Measurements from ENCODE around the gene IRF3. TPM values are rescaled to one million over a fixed set of nuclear protein-coding genes. Genes with fewer than 3 reads are reported as not detected.
A peak's percentile ranks its signal among the peaks of the same experiment; 100 is the strongest.

IRF3 gene
- total RNA-seq, 1 donor from 2014 or later: 29.5 TPM

DNA sequence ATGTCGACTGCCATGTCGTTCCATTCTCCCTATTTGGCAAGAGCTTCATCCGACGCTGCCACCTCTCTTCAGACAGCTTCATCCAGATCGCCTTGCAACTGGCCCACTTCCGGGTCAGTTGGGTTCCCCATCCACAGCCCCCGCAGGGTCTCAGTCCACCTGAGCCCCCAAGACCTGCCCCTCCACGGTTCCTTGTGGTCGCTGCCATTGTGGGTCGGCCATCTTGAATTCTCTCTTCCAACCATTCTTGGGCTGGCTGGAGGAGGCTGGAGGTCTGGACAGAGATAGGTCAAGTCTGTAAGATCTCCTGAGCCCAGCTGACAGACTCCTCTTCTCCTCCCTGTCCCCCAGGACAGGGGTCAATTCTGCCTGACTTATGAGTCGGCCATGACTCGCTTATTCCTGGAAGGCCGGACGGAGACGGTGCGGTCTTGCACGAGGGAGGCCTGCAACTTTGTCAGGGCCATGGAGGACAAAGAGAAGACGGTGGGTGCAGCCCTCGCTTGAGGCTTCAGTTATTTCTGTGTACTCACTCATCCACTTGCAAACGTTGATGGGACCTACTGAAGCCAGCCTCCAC lies 44.8 kb upstream of the IRF3 start:
- Mint-ChIP-seq H3K4me1 (peaks cover 4% of the 10 kb centered on the region), H3K27ac (peak overlapping the region; percentile 12), H3K9me3 (peaks cover 3% of the 10 kb centered on the region), H3K4me3 (peak overlapping the region; percentile 60), H3K36me3 (peaks cover 35% of the 10 kb centered on the region), H3K27me3 (ENCODE audit: insufficient read depth, low read depth) (peaks cover 19% of the 10 kb centered on the region)
- Histone ChIP-seq H3K36me3 (no peaks in the 10 kb centered on the region), H3F3A (ENCODE audit: low read depth) (peaks cover 11% of the 10 kb centered on the region), H3K4me2 (no peak overlapping the region), H3K79me2 (ENCODE audit: low read depth) (no peaks in the 10 kb centered on the region), H3K27ac (no peak overlapping the region), H4K20me1 (ENCODE audit: low read depth) (no peaks in the 10 kb centered on the region), H3K9ac (no peak overlapping the region), H3K27me3 (no peaks in the 10 kb centered on the region), H2AFZ (replicated peaks) (no peak overlapping the region), H3K4me1 (no peaks in the 10 kb centered on the region), H3K4me3 (no peak overlapping the region), H3K9me3 (ENCODE audit: low read depth) (no peaks in the 10 kb centered on the region)
- TF ChIP-seq EZH2phosphoT487 (IDR thresholded peaks at IDR 0.05): no peak
- TF ChIP-seq, protein P1, sequence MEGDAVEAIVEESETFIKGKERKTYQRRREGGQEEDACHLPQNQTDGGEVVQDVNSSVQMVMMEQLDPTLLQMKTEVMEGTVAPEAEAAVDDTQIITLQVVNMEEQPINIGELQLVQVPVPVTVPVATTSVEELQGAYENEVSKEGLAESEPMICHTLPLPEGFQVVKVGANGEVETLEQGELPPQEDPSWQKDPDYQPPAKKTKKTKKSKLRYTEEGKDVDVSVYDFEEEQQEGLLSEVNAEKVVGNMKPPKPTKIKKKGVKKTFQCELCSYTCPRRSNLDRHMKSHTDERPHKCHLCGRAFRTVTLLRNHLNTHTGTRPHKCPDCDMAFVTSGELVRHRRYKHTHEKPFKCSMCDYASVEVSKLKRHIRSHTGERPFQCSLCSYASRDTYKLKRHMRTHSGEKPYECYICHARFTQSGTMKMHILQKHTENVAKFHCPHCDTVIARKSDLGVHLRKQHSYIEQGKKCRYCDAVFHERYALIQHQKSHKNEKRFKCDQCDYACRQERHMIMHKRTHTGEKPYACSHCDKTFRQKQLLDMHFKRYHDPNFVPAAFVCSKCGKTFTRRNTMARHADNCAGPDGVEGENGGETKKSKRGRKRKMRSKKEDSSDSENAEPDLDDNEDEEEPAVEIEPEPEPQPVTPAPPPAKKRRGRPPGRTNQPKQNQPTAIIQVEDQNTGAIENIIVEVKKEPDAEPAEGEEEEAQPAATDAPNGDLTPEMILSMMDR (IDR thresholded peaks at IDR 0.05): no peak
- no peak for TF ChIP-seq EZH2 (IDR thresholded peaks at IDR 0.05)
- DNase-seq (ENCODE audit: low spot score): no peak

DNA sequence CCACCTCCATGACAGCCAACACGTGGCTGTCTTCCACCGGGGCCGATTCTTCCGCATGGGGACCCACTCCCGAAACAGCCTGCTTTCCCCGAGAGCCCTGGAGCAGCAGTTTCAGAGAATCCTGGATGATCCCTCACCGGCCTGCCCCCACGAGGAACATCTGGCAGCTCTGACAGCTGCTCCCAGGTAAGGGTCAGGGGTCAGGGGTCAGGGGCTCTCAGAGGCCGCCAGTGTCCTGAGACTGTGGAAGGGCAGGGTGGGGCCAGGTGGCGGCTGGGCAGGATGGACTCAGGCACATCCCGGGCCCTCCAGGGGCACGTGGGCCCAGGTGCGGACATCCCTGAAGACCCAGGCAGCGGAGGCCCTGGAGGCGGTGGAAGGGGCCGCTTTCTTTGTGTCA lies 40.3 kb upstream of the IRF3 start:
- TF ChIP-seq, protein P1 (IDR thresholded peaks at IDR 0.05): no peak
- TF ChIP-seq EZH2 (IDR thresholded peaks at IDR 0.05) (no peak), EZH2phosphoT487 (IDR thresholded peaks at IDR 0.05) (no peak)
- Histone ChIP-seq H3K36me3 (no peaks in the 10 kb centered on the region), H3K9me3 (ENCODE audit: low read depth) (no peaks in the 10 kb centered on the region), H3K4me1 (no peaks in the 10 kb centered on the region), H3F3A (ENCODE audit: low read depth) (peaks cover 9% of the 10 kb centered on the region), H3K79me2 (ENCODE audit: low read depth) (no peaks in the 10 kb centered on the region), H3K4me3 (no peak overlapping the region), H3K9ac (no peak overlapping the region), H4K20me1 (ENCODE audit: low read depth) (no peaks in the 10 kb centered on the region), H3K4me2 (no peak overlapping the region), H3K27ac (no peak overlapping the region), H2AFZ (replicated peaks) (no peak overlapping the region), H3K27me3 (no peaks in the 10 kb centered on the region)
- DNase-seq (ENCODE audit: low spot score): no peak
- peaks cover 12% of the 10 kb centered on the region for H3K27me3 Mint-ChIP-seq (ENCODE audit: insufficient read depth, low read depth)
- no peaks in the 10 kb centered on the region for H3K9me3 Mint-ChIP-seq
- H3K36me3 Mint-ChIP-seq: peaks cover 28% of the 10 kb centered on the region
- no peak overlapping the region for H3K4me3 Mint-ChIP-seq
- no peak overlapping the region for H3K27ac Mint-ChIP-seq
- no peaks in the 10 kb centered on the region for H3K4me1 Mint-ChIP-seq

DNA sequence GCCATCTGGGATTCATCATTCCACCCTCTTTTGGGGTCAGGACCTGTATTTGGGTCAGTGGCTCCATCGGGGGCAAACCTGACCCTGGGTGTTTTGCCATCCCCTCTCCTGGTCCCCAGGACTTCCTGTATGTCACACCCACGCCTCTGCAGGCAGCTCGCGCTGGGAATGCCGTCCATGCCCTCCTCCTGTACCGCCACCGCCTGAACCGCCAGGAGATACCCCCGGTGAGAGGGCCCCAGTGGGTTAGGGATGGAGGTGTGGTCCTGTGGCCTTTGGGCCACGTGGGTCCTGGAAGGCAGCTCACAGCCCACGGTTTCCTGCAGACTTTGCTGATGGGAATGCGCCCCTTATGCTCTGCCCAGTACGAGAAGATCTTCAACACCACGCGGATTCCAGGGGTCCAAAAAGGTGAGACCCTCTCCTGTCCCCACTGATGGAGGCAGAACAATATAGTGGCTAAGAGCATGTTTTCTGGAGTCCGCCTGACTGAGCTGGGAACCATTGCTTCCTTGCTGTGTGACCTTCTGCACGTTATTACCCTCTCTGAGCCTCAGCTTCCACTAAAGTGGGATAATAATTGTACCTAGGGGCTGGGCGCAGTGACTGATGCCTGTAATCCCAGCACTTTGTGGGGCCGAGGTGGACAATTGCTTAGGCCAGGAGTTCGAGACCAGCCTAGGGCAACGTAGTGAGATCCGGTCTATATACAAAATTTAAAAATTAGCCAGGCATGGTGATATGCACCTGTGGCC lies 39.4 kb upstream of the IRF3 start:
- Mint-ChIP-seq H3K36me3 (peaks cover 21% of the 10 kb centered on the region), H3K4me3 (no peak overlapping the region), H3K9me3 (no peaks in the 10 kb centered on the region), H3K27ac (no peak overlapping the region), H3K4me1 (no peaks in the 10 kb centered on the region), H3K27me3 (ENCODE audit: insufficient read depth, low read depth) (peaks cover 7% of the 10 kb centered on the region)
- TF ChIP-seq EZH2 (IDR thresholded peaks at IDR 0.05) (no peak), EZH2phosphoT487 (IDR thresholded peaks at IDR 0.05) (no peak)
- TF ChIP-seq, protein P1 (IDR thresholded peaks at IDR 0.05): no peak
- Histone ChIP-seq H2AFZ (replicated peaks) (no peak overlapping the region), H3K9me3 (ENCODE audit: low read depth) (no peaks in the 10 kb centered on the region), H3K27ac (no peak overlapping the region), H3K27me3 (no peaks in the 10 kb centered on the region), H3F3A (ENCODE audit: low read depth) (peaks cover 9% of the 10 kb centered on the region), H3K36me3 (no peaks in the 10 kb centered on the region), H3K79me2 (ENCODE audit: low read depth) (no peaks in the 10 kb centered on the region), H3K4me2 (no peak overlapping the region), H3K4me3 (no peak overlapping the region), H3K9ac (no peak overlapping the region), H3K4me1 (no peaks in the 10 kb centered on the region), H4K20me1 (ENCODE audit: low read depth) (no peaks in the 10 kb centered on the region)
- no peak for DNase-seq (ENCODE audit: low spot score)
